GM12801 (cell line): Measurements from ENCODE around the gene RAD51B.

Experiments used
- CTCF ChIP-seq: IDR thresholded peaks from one replicate; pipeline ENCODE4 v1.5.1; 2011; ENCODE audit warnings: control low read depth; ENCODE audit not compliant: insufficient read length; ENCODE audit errors: extremely low read depth

Gene RAD51B

GRCh38 chr14:68718023-68718990, 898.7 kb downstream of the RAD51B start:
- TF ChIP-seq CTCF: no peak

GRCh38 chr14:68719634-68720384, 900.2 kb downstream of the RAD51B start:
- TF ChIP-seq CTCF: no peak

- TF ChIP-seq CTCF: no peak
These were observed 902.6 kb downstream of the RAD51B start for GRCh38 chr14:68722186-68722585.

- TF ChIP-seq CTCF: no peak
These were observed 903.5 kb downstream of the RAD51B start for GRCh38 chr14:68722968-68723566.

GRCh38 chr14:68723808-68724268, 904.3 kb downstream of the RAD51B start:
- no peak for TF ChIP-seq CTCF

GRCh38 chr14:68724914-68725313, 905.3 kb downstream of the RAD51B start:
- TF ChIP-seq CTCF: no peak

- TF ChIP-seq CTCF: no peak
These were observed 906.6 kb downstream of the RAD51B start for GRCh38 chr14:68726093-68726695.
